HG02798 (cell line): ENCODE results near the gene CWC27.

ENCODE experiments used
- ATAC-seq: cut with Tn5 transposase; IDR thresholded peaks from one replicate; pipeline ENCODE4 v1.9.1; 2021; ENCODE audit warnings: mild to moderate bottlenecking; ENCODE audit not compliant: unreplicated experiment, poor library complexity

The CWC27 gene

GRCh38 chr5:64968591-64969110 lies 199.9 kb downstream of the CWC27 start:
- no peak for ATAC-seq

- no peak for ATAC-seq
Observed at GRCh38 chr5:64969578-64969977, 200.8 kb downstream of the CWC27 start.

DNA sequence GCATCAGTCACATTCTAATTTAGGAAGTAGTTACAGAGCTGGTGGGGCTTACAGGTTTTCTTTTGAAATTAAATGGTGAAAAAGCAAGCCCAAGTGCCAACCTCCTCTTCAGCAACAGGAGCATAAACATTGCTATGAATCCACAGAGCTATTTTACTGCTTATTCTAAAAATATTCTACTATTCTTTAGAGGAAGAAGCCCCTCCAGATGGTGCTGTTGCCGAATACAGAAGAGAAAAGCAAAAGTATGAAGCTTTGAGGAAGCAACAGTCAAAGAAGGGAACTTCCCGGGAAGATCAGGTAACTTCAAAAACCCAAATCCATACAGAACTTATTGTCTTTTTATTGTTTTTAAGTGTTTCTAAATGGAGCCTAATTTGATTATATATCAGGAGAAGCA lies 202.8 kb downstream of the CWC27 start:
- ATAC-seq: no peak

GRCh38 chr5:64971990-64972389 lies 203.3 kb downstream of the CWC27 start:
- ATAC-seq: no peak

DNA sequence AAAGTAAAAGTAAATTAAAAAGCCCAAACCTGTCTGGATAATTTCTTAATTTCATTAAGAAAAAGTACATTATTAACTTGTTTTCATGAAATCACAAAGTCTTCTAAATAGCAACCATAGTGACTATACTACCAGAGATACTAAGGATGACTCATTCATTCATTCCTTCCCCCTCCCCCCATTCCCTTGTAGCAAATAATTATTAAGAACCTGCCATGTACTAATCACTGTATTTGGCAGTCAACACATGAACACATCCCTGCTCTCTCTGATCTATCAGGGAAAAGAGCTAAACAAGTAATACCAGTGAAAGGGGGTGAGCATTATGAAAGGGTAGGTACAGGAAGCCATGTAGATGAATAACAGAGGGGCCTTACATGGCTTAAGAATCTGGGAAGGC lies 203.9 kb downstream of the CWC27 start:
- ATAC-seq: no peak

- ATAC-seq: no peak
Observed at GRCh38 chr5:64973215-64973614, 204.5 kb downstream of the CWC27 start.

- ATAC-seq: no peak
Observed at GRCh38 chr5:64977779-64978178, 209.0 kb downstream of the CWC27 start.

- ATAC-seq: no peak
Observed at GRCh38 chr5:64978546-64978945, 209.8 kb downstream of the CWC27 start.

- ATAC-seq: no peak
Observed at GRCh38 chr5:64979531-64979930, 210.8 kb downstream of the CWC27 start.

GRCh38 chr5:64980176-64980575 lies 211.4 kb downstream of the CWC27 start:
- no peak for ATAC-seq

DNA sequence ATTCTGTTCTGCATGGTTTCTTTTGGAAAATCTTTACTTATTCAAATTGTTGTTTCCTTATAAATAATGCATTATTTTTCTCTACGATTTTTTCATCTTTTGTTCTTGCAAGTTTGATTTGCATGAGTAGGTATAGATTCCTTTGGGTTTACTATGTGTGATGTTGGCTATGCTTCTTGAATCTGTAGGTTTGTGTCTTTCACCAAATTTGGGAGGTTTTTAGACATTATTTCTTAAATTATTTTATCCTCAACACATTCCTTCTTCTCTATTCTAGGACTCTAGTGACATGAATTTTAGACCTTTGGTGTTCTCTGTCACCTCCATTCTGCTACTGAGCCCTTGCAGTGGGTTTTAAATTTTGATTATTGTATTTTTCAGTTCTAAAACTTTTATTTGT lies 219.0 kb downstream of the CWC27 start:
- no peak for ATAC-seq

GRCh38 chr5:65009207-65009606 lies 240.5 kb downstream of the CWC27 start:
- ATAC-seq: no peak

- no peak for ATAC-seq
Observed at GRCh38 chr5:65010841-65011240, 242.1 kb downstream of the CWC27 start.

GRCh38 chr5:65012301-65012892 lies 243.7 kb downstream of the CWC27 start:
- no peak for ATAC-seq

GRCh38 chr5:65013166-65013565 lies 244.4 kb downstream of the CWC27 start:
- ATAC-seq: no peak

GRCh38 chr5:65014769-65015168 lies 246.0 kb downstream of the CWC27 start:
- no peak for ATAC-seq

DNA sequence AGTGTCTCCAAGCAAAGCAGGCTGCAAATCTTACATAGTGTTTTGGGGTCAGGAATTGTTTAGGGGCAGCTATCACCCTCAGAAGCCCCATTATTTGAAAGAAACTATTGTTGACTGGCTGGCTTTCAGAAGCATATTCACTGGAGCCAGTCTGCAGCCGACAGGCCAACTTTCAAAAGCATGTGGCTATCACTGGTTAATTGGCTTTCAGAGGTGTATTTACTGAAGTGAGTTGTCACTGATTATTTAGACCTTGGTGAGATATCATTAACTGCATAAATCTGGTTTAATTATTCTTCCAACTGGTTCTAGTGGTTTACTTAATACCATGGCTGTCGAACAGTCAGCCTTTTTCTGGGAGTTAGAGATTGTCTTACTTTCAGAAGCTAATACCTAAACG lies 247.0 kb downstream of the CWC27 start:
- ATAC-seq: no peak

DNA sequence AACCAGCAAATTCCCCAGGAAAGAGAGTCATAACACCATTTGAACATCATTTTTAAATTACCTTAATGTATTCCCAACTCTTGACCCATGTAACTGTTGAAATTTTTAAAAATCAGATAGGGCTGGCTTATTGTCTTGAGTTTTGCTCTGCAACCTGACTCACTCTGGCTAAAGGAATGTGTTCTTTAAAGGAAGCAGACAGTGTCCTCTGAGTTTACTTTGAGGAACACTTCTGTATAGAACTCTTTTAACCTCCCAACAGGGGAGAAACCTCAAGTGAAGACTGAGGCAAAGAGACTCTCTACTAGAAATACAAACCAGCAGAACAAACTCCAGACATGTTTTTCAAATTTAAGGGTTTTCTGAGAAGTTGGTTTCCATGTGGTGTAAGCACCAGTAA lies 248.9 kb downstream of the CWC27 start:
- ATAC-seq: no peak

DNA sequence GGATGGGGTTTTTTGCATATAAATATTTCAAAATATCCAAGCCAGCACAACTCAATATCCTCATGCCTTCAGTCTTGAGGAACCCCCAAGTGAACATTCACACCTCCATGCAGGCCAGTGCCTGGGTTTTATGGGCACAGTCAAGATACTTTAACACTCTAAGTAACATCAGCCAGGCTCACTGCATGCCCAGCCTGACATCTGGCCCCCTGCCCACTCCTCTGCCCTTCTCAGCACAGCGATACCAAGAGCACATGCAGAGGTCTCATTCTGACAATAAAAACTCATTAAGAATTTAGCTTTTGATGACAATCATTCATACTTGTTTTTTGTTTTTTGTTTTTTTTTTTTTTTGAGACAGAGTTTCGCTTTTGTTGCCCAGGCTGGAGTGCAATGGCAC lies 250.0 kb downstream of the CWC27 start:
- ATAC-seq: no peak

DNA sequence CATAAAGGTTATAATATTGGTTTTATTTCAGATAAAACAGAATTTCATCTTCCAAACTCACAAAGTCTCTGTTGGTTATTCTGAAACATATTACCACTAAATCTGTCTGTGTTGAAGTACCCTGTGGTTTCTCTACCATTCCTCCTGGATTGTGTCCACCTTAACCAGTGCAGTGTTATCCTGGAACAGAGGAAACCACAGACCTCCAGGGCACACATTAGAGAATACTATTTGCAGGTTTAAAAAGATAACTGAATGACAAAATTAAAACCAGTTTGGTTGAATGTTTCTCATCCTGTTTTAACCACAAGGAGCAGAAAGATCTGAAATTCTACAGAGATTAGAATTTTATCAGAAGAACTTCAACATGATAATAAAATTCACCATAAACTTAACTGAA lies 251.8 kb downstream of the CWC27 start:
- no peak for ATAC-seq

DNA sequence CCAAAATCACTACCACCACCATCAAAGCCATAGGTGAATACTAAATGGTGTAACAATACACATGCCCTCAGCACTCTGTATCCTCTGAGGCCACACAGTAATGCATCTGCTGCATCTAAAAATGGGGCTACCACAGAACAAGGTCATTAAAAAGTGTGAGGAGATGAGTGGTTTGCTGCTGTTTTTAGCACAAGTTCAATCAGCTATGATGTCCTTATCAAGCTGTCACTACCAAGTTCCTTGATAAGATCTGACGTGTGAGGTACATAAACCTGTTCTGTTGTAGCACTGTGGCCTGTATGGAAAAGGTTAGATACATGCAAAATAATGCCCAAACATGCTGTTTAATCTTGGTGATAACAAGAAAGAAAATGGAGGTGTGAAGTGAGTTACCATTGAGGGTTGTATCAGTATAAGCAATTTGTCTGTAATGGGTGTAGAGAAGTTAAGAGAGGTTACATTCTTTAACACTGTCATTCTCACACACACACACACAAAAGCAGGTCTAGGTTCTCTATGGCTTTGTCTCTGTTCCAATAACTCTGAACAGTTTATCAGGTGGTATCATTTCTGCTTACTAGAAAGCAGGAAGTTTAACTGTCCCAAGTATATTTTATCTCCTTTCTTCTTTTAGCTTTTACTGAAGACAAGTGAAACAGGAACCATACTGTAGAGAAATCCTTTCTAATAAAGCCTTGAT lies 252.9 kb downstream of the CWC27 start:
- ATAC-seq: peak; percentile 54

GRCh38 chr5:65022932-65023331 lies 254.2 kb downstream of the CWC27 start:
- ATAC-seq: no peak
